Liver (tissue), 9 donors: ENCODE data around the gene HYAL3. TPM values are rescaled to one million over a fixed set of nuclear protein-coding genes. Genes with fewer than 3 reads are reported as not detected.

ENCODE experiments used
- DNase-seq: peaks from one replicate; pipeline ENCODE4 v3.0.0-alpha.2; 2017; ENCODE audit warnings: low spot score
- H3K27ac ChIP-seq, 2 donors: one replicate each; pipeline ENCODE4 v1.7.0; 2013; ENCODE audit warnings: inconsistent platforms in 2 of 2, low read length in 2 of 2, control low read depth in 1 of 2, low read depth in 1 of 2, mild to moderate bottlenecking in 1 of 2
- H3K27me3 ChIP-seq, 4 donors: one replicate each; pipeline versions ENCODE4 v1.6.1 to v1.7.0; 2013; ENCODE audit warnings: low read length in 3 of 4, inconsistent platforms in 1 of 4, mild to moderate bottlenecking in 1 of 4, moderate library complexity in 1 of 4; ENCODE audit not compliant: control insufficient read depth in 4 of 4, insufficient read depth in 4 of 4
- H3K36me3 ChIP-seq, 4 donors: one replicate each; pipeline versions ENCODE4 v1.6.1 to v1.7.0; 2013; ENCODE audit warnings: low read length in 3 of 4, mild to moderate bottlenecking in 3 of 4, low read depth in 1 of 4, moderate library complexity in 1 of 4; ENCODE audit not compliant: control insufficient read depth in 4 of 4, insufficient read depth in 3 of 4
- H3K4me1 ChIP-seq, 4 donors: one replicate each; pipeline versions ENCODE4 v1.6.1 to v1.7.0; 2013; ENCODE audit warnings: low read length in 3 of 4, mild to moderate bottlenecking in 3 of 4, moderate library complexity in 1 of 4; ENCODE audit not compliant: control insufficient read depth in 4 of 4, insufficient read depth in 4 of 4
- H3K4me3 ChIP-seq, 3 donors: one replicate each; pipeline versions ENCODE4 v1.6.1 to v1.7.0; 2013; ENCODE audit warnings: low read length in 3 of 3, control low read depth in 1 of 3, low read depth in 1 of 3, mild to moderate bottlenecking in 1 of 3
- H3K9ac ChIP-seq, 2 donors: one replicate each; pipeline ENCODE4 v1.7.0; 2013; ENCODE audit warnings: low read length in 2 of 2, mild to moderate bottlenecking in 2 of 2, moderate library complexity in 2 of 2, control low read depth in 1 of 2, low read depth in 1 of 2
- H3K9me3 ChIP-seq, 4 donors: one replicate each; pipeline versions ENCODE4 v1.6.1 to v1.7.0; 2013; ENCODE audit warnings: low read length in 3 of 4; ENCODE audit not compliant: control insufficient read depth in 4 of 4
- EGR1 ChIP-seq, 2 donors: IDR thresholded peaks; 2 replicates each; pipeline ENCODE4 v1.6.1; 2016 to 2018; ENCODE audit warnings: antibody characterized with exemption in 2 of 2, low read depth in 2 of 2
- FOXA1 ChIP-seq: IDR thresholded peaks from 2 replicates; pipeline ENCODE4 v1.6.1; 2016; ENCODE audit warnings: antibody characterized with exemption
- FOXA2 ChIP-seq: IDR thresholded peaks from 2 replicates; pipeline ENCODE4 v1.6.1; 2016; ENCODE audit warnings: antibody characterized with exemption
- GABPA ChIP-seq, 2 donors: IDR thresholded peaks in 1 of 2; conservative IDR thresholded peaks in 1 of 2; 2 replicates each; pipeline ENCODE4 v1.6.1; 2016; ENCODE audit warnings: antibody characterized with exemption in 2 of 2, mild to moderate bottlenecking in 1 of 2, moderate library complexity in 1 of 2
- HNF4A ChIP-seq, 2 donors: conservative IDR thresholded peaks; 2 replicates each; pipeline ENCODE4 v1.6.1; 2016; ENCODE audit warnings: antibody characterized with exemption in 2 of 2, mild to moderate bottlenecking in 2 of 2
- HNF4G ChIP-seq: IDR thresholded peaks from 2 replicates; pipeline ENCODE4 v1.6.1; 2016; ENCODE audit warnings: antibody characterized with exemption
- JUND ChIP-seq, 2 donors: IDR thresholded peaks; 2 replicates each; pipeline ENCODE4 v1.6.1; 2016; ENCODE audit warnings: antibody characterized with exemption in 2 of 2
- NR2F2 ChIP-seq: IDR thresholded peaks from 2 replicates; pipeline ENCODE4 v1.6.1; 2016; ENCODE audit warnings: antibody characterized with exemption
- RAD21 ChIP-seq, 2 donors: IDR thresholded peaks; 2 replicates each; pipeline ENCODE4 v1.6.1; 2016; ENCODE audit warnings: antibody characterized with exemption in 2 of 2, mild to moderate bottlenecking in 2 of 2
- REST ChIP-seq: IDR thresholded peaks from 2 replicates; pipeline ENCODE4 v1.6.1; 2016; ENCODE audit warnings: antibody characterized with exemption, mild to moderate bottlenecking
- RXRA ChIP-seq, 2 donors: IDR thresholded peaks; 2 replicates each; pipeline ENCODE4 v1.6.1; 2017 to 2018; ENCODE audit warnings: antibody characterized with exemption in 2 of 2, mild to moderate bottlenecking in 1 of 2
- SP1 ChIP-seq: IDR thresholded peaks from 2 replicates; pipeline ENCODE4 v1.6.1; 2018; ENCODE audit warnings: antibody characterized with exemption, mild to moderate bottlenecking
- TAF1 ChIP-seq: conservative IDR thresholded peaks from 2 replicates; pipeline ENCODE4 v1.6.1; 2016; ENCODE audit warnings: antibody characterized with exemption, mild to moderate bottlenecking
- YY1 ChIP-seq: IDR thresholded peaks from 2 replicates; pipeline ENCODE4 v1.6.1; 2016; ENCODE audit warnings: antibody characterized with exemption, mild to moderate bottlenecking
- ZBTB33 ChIP-seq: IDR thresholded peaks from 2 replicates; pipeline ENCODE4 v1.6.1; 2016; ENCODE audit warnings: antibody characterized with exemption
- WGBS: extraction: QIAGEN DNeasy Blood & Tissue Kit; methylation state at CpG from one replicate; pipeline ENCODE4 v1.1.7; 2013; 5-methylcytosine and 5-hydroxymethylcytosine counted together
- polyA plus RNA-seq, 2 donors: library from polyadenylated mRNA; stranded (reverse) in 1 of 2; unstranded in 1 of 2; fragments of 200-250 nt in 1 of 2; fragments of >200 nt in 1 of 2; fragmentation: Nextera tagmentation in 1 of 2; extraction: Ambion mirVana in 1 of 2; gene quantifications; one replicate each; pipeline versions ENCODE4 v1.2.1 to v1.2.3, GENCODE V29; 2013 to 2015
- total RNA-seq, 2 donors: library from RNA; depleted of rRNA; stranded (reverse); fragments of >200 nt; gene quantifications; one replicate each; pipeline ENCODE4 v1.2.3, GENCODE V29; 2014
- TF ChIP-seq, protein P1 (sequence below): fragments of 150-350 bp; IDR thresholded peaks from 2 replicates; pipeline ENCODE4 v1.5.1; 2017; ENCODE audit warnings: improper control_type of control experiment, low read depth, low read length; ENCODE audit not compliant: missing input control
- TF ChIP-seq, protein P2 (sequence below): IDR thresholded peaks from 2 replicates; pipeline ENCODE4 v1.6.1; 2016; ENCODE audit warnings: antibody characterized with exemption
- TF ChIP-seq, protein P3 (sequence below): IDR thresholded peaks from 2 replicates; pipeline ENCODE4 v1.6.1; 2016; ENCODE audit warnings: antibody characterized with exemption
- donor health status: healthy.
- donor health status: healthy.
- donor health status: healthy.
- donor health status: healthy.
- donor health status: healthy.

Gene HYAL3
- total and polyA plus RNA-seq, 4 donors, result 1.8 to 6.6 (median 2.0) TPM

DNA sequence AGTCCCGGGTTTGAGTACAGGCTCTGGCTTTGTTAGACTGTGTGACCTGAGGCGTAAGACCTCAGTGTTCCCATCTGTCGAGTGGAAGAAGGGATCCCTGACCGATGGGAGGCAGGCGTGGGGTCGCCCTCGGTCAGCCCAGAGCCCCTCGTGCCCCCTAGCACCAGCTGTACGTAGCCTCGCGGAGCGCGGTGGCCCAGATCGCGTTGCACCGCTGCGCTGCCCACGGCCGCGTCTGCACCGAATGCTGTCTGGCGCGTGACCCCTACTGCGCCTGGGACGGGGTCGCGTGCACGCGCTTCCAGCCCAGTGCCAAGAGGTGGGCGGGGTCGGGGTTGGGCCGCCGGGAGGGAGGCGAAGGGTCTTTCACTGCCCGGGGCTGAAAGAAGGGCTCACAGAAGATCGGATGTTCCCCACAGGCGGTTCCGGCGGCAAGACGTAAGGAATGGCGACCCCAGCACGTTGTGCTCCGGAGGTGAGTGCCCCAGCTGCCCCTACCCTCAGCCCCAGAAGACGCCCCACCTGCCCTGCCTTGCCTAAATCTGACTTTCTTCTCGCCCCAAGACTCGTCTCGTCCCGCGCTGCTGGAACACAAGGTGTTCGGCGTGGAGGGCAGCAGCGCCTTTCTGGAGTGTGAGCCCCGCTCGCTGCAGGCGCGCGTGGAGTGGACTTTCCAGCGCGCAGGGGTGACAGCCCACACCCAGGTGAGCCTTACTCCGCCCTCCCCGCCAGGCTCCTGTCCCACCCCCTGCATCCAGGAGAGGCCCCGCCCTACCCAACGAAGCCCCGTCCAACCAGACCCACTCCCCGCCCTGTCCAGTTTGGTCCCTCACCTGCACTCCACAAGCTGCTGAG, 23.8 kb downstream of the HYAL3 start:
- no peak overlapping the region for H3K9ac ChIP-seq
- peaks cover 3 to 41% (median 19%) of the 10 kb centered on the region in 4 donors for H3K4me1 ChIP-seq
- H3K27me3 ChIP-seq, result peaks cover 0 to 2% (median 0%) of the 10 kb centered on the region in 4 donors
- H3K27ac ChIP-seq, result no peak overlapping the region
- 22% methylated on average over 65 of the region's 65 CpGs for WGBS
- H3K9me3 ChIP-seq, result no peaks in the 10 kb centered on the region
- no peak overlapping the region for H3K4me3 ChIP-seq
- no peak for DNase-seq
- H3K36me3 ChIP-seq, result no peaks in the 10 kb centered on the region
- TF ChIP-seq ZBTB33 (no peak), HNF4G (no peak), RXRA (IDR thresholded peaks at IDR 0.05) (no peak), FOXA2 (no peak), GABPA (IDR thresholded peaks at IDR 0.05 in 1 of 2, conservative IDR thresholded peaks at IDR 0.05 in 1 of 2) (no peak), YY1 (no peak), REST (no peak), HNF4A (conservative IDR thresholded peaks at IDR 0.05) (no peak), SP1 (no peak), FOXA1 (no peak), NR2F2 (no peak), TAF1 (no peak), EGR1 (IDR thresholded peaks at IDR 0.05; ENCODE audit: low read depth in 2 of 2) (no peak), JUND (IDR thresholded peaks at IDR 0.05) (no peak), RAD21 (IDR thresholded peaks at IDR 0.05) (no peak)
- TF ChIP-seq, protein P1, sequence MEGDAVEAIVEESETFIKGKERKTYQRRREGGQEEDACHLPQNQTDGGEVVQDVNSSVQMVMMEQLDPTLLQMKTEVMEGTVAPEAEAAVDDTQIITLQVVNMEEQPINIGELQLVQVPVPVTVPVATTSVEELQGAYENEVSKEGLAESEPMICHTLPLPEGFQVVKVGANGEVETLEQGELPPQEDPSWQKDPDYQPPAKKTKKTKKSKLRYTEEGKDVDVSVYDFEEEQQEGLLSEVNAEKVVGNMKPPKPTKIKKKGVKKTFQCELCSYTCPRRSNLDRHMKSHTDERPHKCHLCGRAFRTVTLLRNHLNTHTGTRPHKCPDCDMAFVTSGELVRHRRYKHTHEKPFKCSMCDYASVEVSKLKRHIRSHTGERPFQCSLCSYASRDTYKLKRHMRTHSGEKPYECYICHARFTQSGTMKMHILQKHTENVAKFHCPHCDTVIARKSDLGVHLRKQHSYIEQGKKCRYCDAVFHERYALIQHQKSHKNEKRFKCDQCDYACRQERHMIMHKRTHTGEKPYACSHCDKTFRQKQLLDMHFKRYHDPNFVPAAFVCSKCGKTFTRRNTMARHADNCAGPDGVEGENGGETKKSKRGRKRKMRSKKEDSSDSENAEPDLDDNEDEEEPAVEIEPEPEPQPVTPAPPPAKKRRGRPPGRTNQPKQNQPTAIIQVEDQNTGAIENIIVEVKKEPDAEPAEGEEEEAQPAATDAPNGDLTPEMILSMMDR, result no peak
- TF ChIP-seq, protein P2, sequence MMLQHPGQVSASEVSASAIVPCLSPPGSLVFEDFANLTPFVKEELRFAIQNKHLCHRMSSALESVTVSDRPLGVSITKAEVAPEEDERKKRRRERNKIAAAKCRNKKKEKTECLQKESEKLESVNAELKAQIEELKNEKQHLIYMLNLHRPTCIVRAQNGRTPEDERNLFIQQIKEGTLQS, result no peak
- TF ChIP-seq, protein P3, sequence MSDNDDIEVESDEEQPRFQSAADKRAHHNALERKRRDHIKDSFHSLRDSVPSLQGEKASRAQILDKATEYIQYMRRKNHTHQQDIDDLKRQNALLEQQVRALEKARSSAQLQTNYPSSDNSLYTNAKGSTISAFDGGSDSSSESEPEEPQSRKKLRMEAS, result no peak
